ENCODE results near the gene PPP2R2B. TPM values are rescaled to one million over a fixed set of nuclear protein-coding genes. Genes with fewer than 3 reads are reported as not detected.

The PPP2R2B gene
- total and polyA plus RNA-seq, 2 of the 4 experiments (the other 2 are of a cell fraction): not detected

- H4K91ac ChIP-seq (ENCODE audit: insufficient read depth, low read depth, low read length): no peak overlapping the region
- no peak overlapping the region for H3K27ac ChIP-seq (ENCODE audit: insufficient read depth, low read length)
- peaks cover 6% of the 10 kb centered on the region; the same call in 1 of the 2 replicates for H3K9me3 ChIP-seq (ENCODE audit: control insufficient read depth, insufficient read depth, low read length)
- H3K4me2 ChIP-seq (ENCODE audit: low read depth, low read length): no peak overlapping the region
- H4K5ac ChIP-seq (ENCODE audit: low read depth, low read length): no peak overlapping the region
- H3K9ac ChIP-seq (ENCODE audit: low read depth, low read length): no peak overlapping the region
- dilution Hi-C loops (cut with HindIII; ENCODE audit: low sequenced_read_pairs, unreplicated experiment) (no loop called here), intact Hi-C loops (cut with micrococcal nuclease) (no loop called here), in situ Hi-C loops (cut with MboI; ENCODE audit: low sequenced_read_pairs) (no loop called here)
- no CpG with 5 or more reads among the region's 1 CpG for WGBS, 2 experiments (ENCODE audit: extremely low coverage in 2 of 2, insufficient read length in 1 of 2)
- no peaks in the 10 kb centered on the region for H4K20me1 ChIP-seq (ENCODE audit: insufficient read depth, low read length)
- H3K23ac ChIP-seq (ENCODE audit: low read depth, low read length): no peak overlapping the region
- H3K27me3 ChIP-seq (ENCODE audit: control insufficient read depth, insufficient read depth, low read length): no peaks in the 10 kb centered on the region
- no peak for ATAC-seq (ENCODE audit: low read depth)
- no peak overlapping the region for H2AFZ ChIP-seq (replicated peaks; ENCODE audit: low read length, poor library complexity)
- no peak overlapping the region for H3K18ac ChIP-seq (ENCODE audit: low read depth, low read length)
- H3K14ac ChIP-seq (replicated peaks; ENCODE audit: low read depth, low read length): no peak overlapping the region
- H3K4me3 ChIP-seq (ENCODE audit: insufficient read depth, low read depth, low read length): no peak overlapping the region
- H3K36me3 ChIP-seq (ENCODE audit: control insufficient read depth, insufficient read depth, low read length): no peaks in the 10 kb centered on the region
- TF ChIP-seq RAD21 (IDR thresholded peaks at IDR 0.05; ENCODE audit: low read length): no peak
- no peak for TF ChIP-seq USF2 (IDR thresholded peaks at IDR 0.05; ENCODE audit: low read depth, low read length)
- TF ChIP-seq CEBPB (IDR thresholded peaks at IDR 0.05; ENCODE audit: low read depth, low read length): no peak
- TF ChIP-seq CTCF (conservative IDR thresholded peaks at IDR 0.05; ENCODE audit: low read depth, low read length): no peak
- TF ChIP-seq MXI1 (IDR thresholded peaks at IDR 0.05; ENCODE audit: borderline replicate concordance, low read depth, low read length): no peak
- TF ChIP-seq POLR2A (IDR thresholded peaks at IDR 0.05; ENCODE audit: low read depth, low read length): no peak
- no peak for TF ChIP-seq RFX5 (IDR thresholded peaks at IDR 0.05; ENCODE audit: low read depth, low read length)
- no peak for TF ChIP-seq MAFK (IDR thresholded peaks at IDR 0.05; ENCODE audit: low read depth, low read length)
- TF ChIP-seq SMC3 (IDR thresholded peaks at IDR 0.05; ENCODE audit: low read depth, low read length): no peak
- no peak for TF ChIP-seq RCOR1 (IDR thresholded peaks at IDR 0.05; ENCODE audit: insufficient replicate concordance, low read length)
- no peak for TF ChIP-seq CHD1 (IDR thresholded peaks at IDR 0.05; ENCODE audit: low read depth, low read length)
- POLR2A ChIA-PET (ENCODE audit: unreplicated experiment): interaction anchor here (0.6 kb wide), 1 partner anchor 14 kb away, joined by 3 read pairs; no protein-coding TSS in a partner anchor
- H2BK15ac ChIP-seq (ENCODE audit: low read depth, low read length): no peak overlapping the region
- no peak overlapping the region for H2AK9ac ChIP-seq (replicated peaks; ENCODE audit: low read depth, low read length, poor library complexity)
- H2BK20ac ChIP-seq (ENCODE audit: low read depth, low read length): no peak overlapping the region
- H2BK5ac ChIP-seq (ENCODE audit: low read depth, low read length, poor library complexity, severe bottlenecking): no peak overlapping the region
- no peak for DNase-seq
- CTCF ChIA-PET: no interaction called here
- H3K56ac ChIP-seq (ENCODE audit: extremely low read depth, insufficient read depth, low read length): no peak overlapping the region
- no peak overlapping the region for H4K8ac ChIP-seq (ENCODE audit: low read depth in 2 of 2, low read length in 2 of 2)
- no peaks in the 10 kb centered on the region for H3K4me1 ChIP-seq (ENCODE audit: control insufficient read depth, insufficient read depth, low read length)
- H3K9me1 ChIP-seq (ENCODE audit: insufficient read depth, low read length): no peaks in the 10 kb centered on the region
- no peak overlapping the region for H3K4ac ChIP-seq (ENCODE audit: low read depth, low read length)
- H2AK5ac ChIP-seq (ENCODE audit: low read depth, low read length): no peak overlapping the region
- H3K79me1 ChIP-seq (ENCODE audit: low read depth in 1 of 2, low read length in 2 of 2): no peaks in the 10 kb centered on the region
- no TSS peak for BruUV-seq (replicated peaks)
- no peak overlapping the region for H2BK120ac ChIP-seq (ENCODE audit: low read depth, low read length)
Measured at GRCh38 chr5:146710348-146710747, 168.2 kb downstream of the PPP2R2B start.
